Caco-2 (cell line): ENCODE results near the gene PTGIS. TPM values are rescaled to one million over a fixed set of nuclear protein-coding genes. Genes with fewer than 3 reads are reported as not detected.

Experiments
- BruUV-seq: library from RNA; stranded (reverse); fragments of 400-500 nt; replicated peaks from 2 replicates; lab custom pipeline; 2021; lab: Mats Ljungman, UMichigan
- CTCF ChIA-PET: fragments of 300-600 bp; sonication (Branson Sonifier 250); formaldehyde crosslinking; loops from one replicate; lab custom pipeline; 2022; ENCODE audit warnings: antibody characterized with exemption; lab: Charles Lee
- POLR2A ChIA-PET: fragments of 300-600 bp; sonication (Branson Sonifier 250); formaldehyde crosslinking; loops from one replicate; lab custom pipeline; 2022; ENCODE audit warnings: antibody characterized with exemption; lab: Charles Lee
- DNase-seq, 2 experiments: peaks; one replicate each; pipeline versions ENCODE4 v3.0.0 to v3.0.0-alpha.2; 2020 to 2022
- H3K27me3 ChIP-seq: replicated peaks from 2 replicates; pipeline ENCODE4 v1.6.0; 2011; ENCODE audit warnings: low read length; ENCODE audit not compliant: control insufficient read depth, insufficient read depth
- H3K36me3 ChIP-seq: 2 replicates; pipeline ENCODE4 v1.5.1; 2011; ENCODE audit warnings: low read length; ENCODE audit not compliant: control insufficient read depth, insufficient read depth
- H3K4me1 ChIP-seq: fragments of 250-450 bp; sonication (Bioruptor Pico); 2 replicates; pipeline ENCODE4 v1.5.1; 2020; ENCODE audit warnings: mild to moderate bottlenecking
- H3K4me3 ChIP-seq: 2 replicates; pipeline ENCODE4 v1.5.1; 2011; ENCODE audit warnings: low read depth, mild to moderate bottlenecking, control low read depth, low read length
- H3K9me3 ChIP-seq: fragments of 250-450 bp; sonication (Bioruptor Pico); 2 replicates; pipeline ENCODE4 v1.5.1; 2020; ENCODE audit warnings: mild to moderate bottlenecking, moderate library complexity
- H3K27ac Mint-ChIP-seq: one replicate; pipeline ENCODE4 v1.8.0; 2022; ENCODE audit warnings: mixed read lengths; ENCODE audit not compliant: unreplicated experiment
- H3K27me3 Mint-ChIP-seq: one replicate; pipeline ENCODE4 v1.8.0; 2022; ENCODE audit warnings: mixed read lengths; ENCODE audit not compliant: insufficient read depth, unreplicated experiment
- H3K36me3 Mint-ChIP-seq: one replicate; pipeline ENCODE4 v1.8.0; 2022; ENCODE audit warnings: mild to moderate bottlenecking, mixed read lengths; ENCODE audit not compliant: insufficient read depth, unreplicated experiment
- H3K4me1 Mint-ChIP-seq: one replicate; pipeline ENCODE4 v1.8.0; 2022; ENCODE audit warnings: low read depth, mixed read lengths; ENCODE audit not compliant: unreplicated experiment
- H3K4me3 Mint-ChIP-seq: one replicate; pipeline ENCODE4 v1.8.0; 2022; ENCODE audit warnings: mild to moderate bottlenecking, moderate library complexity, mixed read lengths; ENCODE audit not compliant: unreplicated experiment
- H3K9me3 Mint-ChIP-seq: one replicate; pipeline ENCODE4 v1.8.0; 2022; ENCODE audit warnings: mixed read lengths; ENCODE audit not compliant: unreplicated experiment
- intact Hi-C: fragments of 100-400 bp; cut with micrococcal nuclease; formaldehyde crosslinking; loops from one replicate; pipeline ENCODE4 v1.10.0; 2022; ENCODE audit not compliant: unreplicated experiment
- total RNA-seq: library from RNA; stranded (reverse); gene quantifications from 2 replicates; pipeline ENCODE4 v1.2.3, GENCODE V29; 2022
- TF ChIP-seq, protein P1 (sequence below), 2 experiments: fragments of 200-600 bp in 1 of 2; IDR thresholded peaks; 1 replicate in 1 of 2; 2 replicates in 1 of 2; pipeline versions ENCODE4 v1.5.1 to v1.8.0; 2011 to 2022; ENCODE audit warnings: antibody characterized with exemption in 1 of 2, control low read depth in 1 of 2, inconsistent platforms in 1 of 2, low read depth in 1 of 2, low read length in 1 of 2, mild to moderate bottlenecking in 1 of 2, moderate library complexity in 1 of 2; ENCODE audit not compliant: insufficient read depth in 1 of 2, severe bottlenecking in 1 of 2, unreplicated experiment in 1 of 2

Gene PTGIS
- total RNA-seq, 1 experiment from 2014 or later = 2.7 TPM

DNA sequence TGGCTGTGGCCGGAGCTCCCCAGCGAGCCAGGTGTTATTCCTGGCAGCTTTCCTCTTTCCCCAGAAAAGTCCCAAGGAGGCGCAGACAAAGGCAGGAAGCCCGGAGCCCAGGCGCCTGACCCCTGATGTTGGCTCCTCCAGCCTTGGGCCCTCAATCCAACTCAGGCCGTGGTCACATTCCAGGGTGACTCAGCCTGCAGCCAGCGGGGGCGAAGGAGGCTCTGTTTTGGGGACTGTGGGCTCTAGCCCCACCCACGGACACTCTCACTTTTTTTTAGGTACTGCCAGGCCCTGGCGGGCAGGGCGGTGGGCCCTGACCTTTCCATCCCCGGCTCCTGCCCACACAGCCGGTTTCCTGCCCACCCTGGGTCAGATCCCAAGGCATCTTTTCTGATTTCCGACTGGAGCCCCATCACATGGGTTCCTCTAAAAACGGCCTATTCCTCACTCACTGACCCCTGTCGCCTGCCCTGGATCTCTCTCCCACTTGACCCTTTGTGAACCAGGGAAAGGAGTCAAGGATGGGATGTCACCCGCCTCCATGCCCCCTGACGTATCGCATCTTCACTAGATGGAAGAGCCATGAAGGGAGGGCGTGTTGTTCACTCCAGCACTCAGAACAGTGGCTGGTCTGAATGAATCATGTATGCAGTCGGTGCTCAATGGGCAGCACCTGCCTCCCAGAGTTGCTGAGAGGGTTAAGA, 5.5 kb downstream of the PTGIS start:
- Mint-ChIP-seq H3K4me1 (peaks cover 26% of the 10 kb centered on the region), H3K9me3 (no peaks in the 10 kb centered on the region), H3K27ac (peak overlapping the region; percentile 2), H3K36me3 (no peaks in the 10 kb centered on the region), H3K27me3 (no peaks in the 10 kb centered on the region), H3K4me3 (no peak overlapping the region)
- Histone ChIP-seq H3K4me1 (peaks cover 30% of the 10 kb centered on the region), H3K9me3 (no peaks in the 10 kb centered on the region), H3K27me3 (no peaks in the 10 kb centered on the region), H3K36me3 (no peaks in the 10 kb centered on the region), H3K4me3 (no peak overlapping the region)
- intact Hi-C loops = no loop called here
- TF ChIP-seq, protein P1, sequence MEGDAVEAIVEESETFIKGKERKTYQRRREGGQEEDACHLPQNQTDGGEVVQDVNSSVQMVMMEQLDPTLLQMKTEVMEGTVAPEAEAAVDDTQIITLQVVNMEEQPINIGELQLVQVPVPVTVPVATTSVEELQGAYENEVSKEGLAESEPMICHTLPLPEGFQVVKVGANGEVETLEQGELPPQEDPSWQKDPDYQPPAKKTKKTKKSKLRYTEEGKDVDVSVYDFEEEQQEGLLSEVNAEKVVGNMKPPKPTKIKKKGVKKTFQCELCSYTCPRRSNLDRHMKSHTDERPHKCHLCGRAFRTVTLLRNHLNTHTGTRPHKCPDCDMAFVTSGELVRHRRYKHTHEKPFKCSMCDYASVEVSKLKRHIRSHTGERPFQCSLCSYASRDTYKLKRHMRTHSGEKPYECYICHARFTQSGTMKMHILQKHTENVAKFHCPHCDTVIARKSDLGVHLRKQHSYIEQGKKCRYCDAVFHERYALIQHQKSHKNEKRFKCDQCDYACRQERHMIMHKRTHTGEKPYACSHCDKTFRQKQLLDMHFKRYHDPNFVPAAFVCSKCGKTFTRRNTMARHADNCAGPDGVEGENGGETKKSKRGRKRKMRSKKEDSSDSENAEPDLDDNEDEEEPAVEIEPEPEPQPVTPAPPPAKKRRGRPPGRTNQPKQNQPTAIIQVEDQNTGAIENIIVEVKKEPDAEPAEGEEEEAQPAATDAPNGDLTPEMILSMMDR (IDR thresholded peaks at IDR 0.05; ENCODE audit: insufficient read depth in 1 of 2, low read depth in 1 of 2, low read length in 1 of 2, severe bottlenecking in 1 of 2, unreplicated experiment in 1 of 2) = no peak
- ChIA-PET CTCF (interaction anchor here (1.4 to 1.5 kb wide), 2 partner anchors 38 to 242 kb away, joined by 3 read pairs; no protein-coding TSS in a partner anchor), POLR2A (no interaction called here)
- BruUV-seq = no TSS peak
- peak in 1 of 2 experiments; percentile 61 for DNase-seq

- H3K27ac Mint-ChIP-seq = peak overlapping the region; percentile 2
- H3K27me3 Mint-ChIP-seq = no peaks in the 10 kb centered on the region
- no peak overlapping the region for H3K4me3 Mint-ChIP-seq
- Histone ChIP-seq H3K4me1 (peaks cover 30% of the 10 kb centered on the region), H3K9me3 (no peaks in the 10 kb centered on the region), H3K27me3 (no peaks in the 10 kb centered on the region), H3K36me3 (no peaks in the 10 kb centered on the region), H3K4me3 (no peak overlapping the region)
- intact Hi-C loops = no loop called here
- peaks cover 32% of the 10 kb centered on the region for H3K4me1 Mint-ChIP-seq
- BruUV-seq = no TSS peak
- ChIA-PET POLR2A (no interaction called here), CTCF (interaction anchor here (0.6 to 1.5 kb wide), 3 partner anchors 39 to 242 kb away, joined by 3 read pairs; no protein-coding TSS in a partner anchor)
- DNase-seq = no peak
- no peaks in the 10 kb centered on the region for H3K36me3 Mint-ChIP-seq
- H3K9me3 Mint-ChIP-seq = no peaks in the 10 kb centered on the region
- TF ChIP-seq, protein P1 (IDR thresholded peaks at IDR 0.05; ENCODE audit: insufficient read depth in 1 of 2, low read depth in 1 of 2, low read length in 1 of 2, severe bottlenecking in 1 of 2, unreplicated experiment in 1 of 2) = no peak
Observed at GRCh38 chr20:49561806-49562205, 6.1 kb downstream of the PTGIS start.

GRCh38 chr20:49561256-49561655, 6.7 kb downstream of the PTGIS start:
- CTCF ChIA-PET = interaction anchor here (0.6 to 1.5 kb wide), 4 partner anchors 11 to 241 kb away, joined by 3 read pairs; no protein-coding TSS in a partner anchor

More at GRCh38 chr20:49561256-49561655, 6.7 kb downstream of the PTGIS start:
- peak in 1 of 2 experiments; percentile 31 for DNase-seq
- H3K4me3 ChIP-seq = no peak overlapping the region
- TF ChIP-seq, protein P1 (IDR thresholded peaks at IDR 0.05; ENCODE audit: insufficient read depth in 1 of 2, low read depth in 1 of 2, low read length in 1 of 2, severe bottlenecking in 1 of 2, unreplicated experiment in 1 of 2) = no peak
- H3K27me3 ChIP-seq = no peaks in the 10 kb centered on the region
- no peaks in the 10 kb centered on the region for H3K36me3 Mint-ChIP-seq
- peaks cover 29% of the 10 kb centered on the region for H3K4me1 Mint-ChIP-seq
- no peaks in the 10 kb centered on the region for H3K36me3 ChIP-seq
- no TSS peak for BruUV-seq
- no peak overlapping the region for H3K4me3 Mint-ChIP-seq
- H3K9me3 Mint-ChIP-seq = no peaks in the 10 kb centered on the region
- H3K27me3 Mint-ChIP-seq = no peaks in the 10 kb centered on the region
- H3K27ac Mint-ChIP-seq = no peak overlapping the region
- peaks cover 32% of the 10 kb centered on the region for H3K4me1 ChIP-seq
- POLR2A ChIA-PET = no interaction called here
- intact Hi-C loops = no loop called here
- H3K9me3 ChIP-seq = no peaks in the 10 kb centered on the region
